ENCODE data around the gene NLGN1.

The NLGN1 gene

GRCh38 chr3:174243171-174243570 lies 845.6 kb downstream of the NLGN1 start:
- no peak for ATAC-seq

- no peak for ATAC-seq
These were observed 850.2 kb downstream of the NLGN1 start for GRCh38 chr3:174247687-174248152.

GRCh38 chr3:174251681-174252080 lies 854.1 kb downstream of the NLGN1 start:
- no peak for ATAC-seq

- no peak for ATAC-seq
These were observed 855.8 kb downstream of the NLGN1 start for GRCh38 chr3:174253196-174253823.

GRCh38 chr3:174253940-174254339 lies 856.4 kb downstream of the NLGN1 start:
- no peak for ATAC-seq

GRCh38 chr3:174255454-174255853 lies 857.9 kb downstream of the NLGN1 start:
- no peak for ATAC-seq

GRCh38 chr3:174266476-174266875 lies 868.9 kb downstream of the NLGN1 start:
- ATAC-seq = no peak

- no peak for ATAC-seq
These were observed 870.5 kb downstream of the NLGN1 start for GRCh38 chr3:174268061-174268460.

- ATAC-seq = no peak
These were observed 871.0 kb downstream of the NLGN1 start for GRCh38 chr3:174268586-174268985.

- ATAC-seq = no peak
These were observed 873.3 kb downstream of the NLGN1 start for GRCh38 chr3:174270841-174271240.

GRCh38 chr3:174275336-174275735 lies 877.8 kb downstream of the NLGN1 start:
- ATAC-seq = no peak

GRCh38 chr3:174276826-174277225 lies 879.3 kb downstream of the NLGN1 start:
- ATAC-seq = no peak

- ATAC-seq = no peak
These were observed 880.5 kb downstream of the NLGN1 start for GRCh38 chr3:174278094-174278493.

- no peak for ATAC-seq
These were observed 882.6 kb downstream of the NLGN1 start for GRCh38 chr3:174280186-174280585.

- ATAC-seq = no peak
These were observed 887.8 kb downstream of the NLGN1 start for GRCh38 chr3:174285242-174285864.

GRCh38 chr3:174287705-174288104 lies 890.2 kb downstream of the NLGN1 start:
- no peak for ATAC-seq

- no peak for ATAC-seq
These were observed 897.1 kb downstream of the NLGN1 start for GRCh38 chr3:174294616-174295015.

GRCh38 chr3:174295306-174296092 lies 898.0 kb downstream of the NLGN1 start:
- no peak for ATAC-seq

GRCh38 chr3:174302746-174303315 lies 905.3 kb downstream of the NLGN1 start:
- no peak for ATAC-seq

- no peak for ATAC-seq
These were observed 906.5 kb downstream of the NLGN1 start for GRCh38 chr3:174303907-174304560.

- ATAC-seq = no peak
These were observed 911.2 kb downstream of the NLGN1 start for GRCh38 chr3:174308736-174309135.

- no peak for ATAC-seq
These were observed 913.0 kb downstream of the NLGN1 start for GRCh38 chr3:174310475-174310983.

GRCh38 chr3:174315225-174315624 lies 917.7 kb downstream of the NLGN1 start:
- ATAC-seq = no peak

Measured in activated CD4-positive, CD25-positive, alpha-beta regulatory T cell treated with anti-CD3 and anti-CD28 coated beads, Interleukin-2, amount 50 U/mL, for 24 hours (primary cell).